HG03066 (cell line): ENCODE data around the gene FAM124B.

ENCODE experiments used
- ATAC-seq: cut with Tn5 transposase; IDR thresholded peaks from one replicate; pipeline ENCODE4 v1.9.1; 2021; ENCODE audit warnings: low read depth; ENCODE audit not compliant: unreplicated experiment

FAM124B gene

GRCh38 chr2:224347176-224348051, 54.5 kb downstream of the FAM124B start:
- ATAC-seq = no peak

DNA sequence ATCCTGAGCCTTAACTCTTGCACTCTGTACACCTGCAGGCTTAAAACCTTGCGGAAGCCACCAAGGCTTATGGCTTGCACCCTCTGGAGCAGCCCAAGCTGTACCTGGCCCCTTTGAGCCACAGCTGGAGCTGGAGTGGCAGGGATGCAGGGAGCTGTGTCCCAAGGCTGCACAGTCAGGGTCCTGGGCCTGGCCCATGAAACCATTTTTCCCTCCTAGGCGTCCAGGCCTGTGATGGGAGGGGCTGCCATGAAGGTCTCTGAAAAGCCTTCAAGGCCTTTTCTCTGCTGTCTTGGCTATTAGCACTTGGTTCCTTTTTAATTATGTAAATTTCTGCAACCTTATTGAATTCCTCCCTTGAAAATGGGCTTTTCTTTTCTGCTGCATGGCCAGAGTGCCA, 56.4 kb downstream of the FAM124B start:
- no peak for ATAC-seq

- no peak for ATAC-seq
Measured at GRCh38 chr2:224343226-224343625, 58.7 kb downstream of the FAM124B start.

- no peak for ATAC-seq
Measured at GRCh38 chr2:224335991-224336390, 65.9 kb downstream of the FAM124B start.

- no peak for ATAC-seq
Measured at GRCh38 chr2:224334726-224335125, 67.2 kb downstream of the FAM124B start.

DNA sequence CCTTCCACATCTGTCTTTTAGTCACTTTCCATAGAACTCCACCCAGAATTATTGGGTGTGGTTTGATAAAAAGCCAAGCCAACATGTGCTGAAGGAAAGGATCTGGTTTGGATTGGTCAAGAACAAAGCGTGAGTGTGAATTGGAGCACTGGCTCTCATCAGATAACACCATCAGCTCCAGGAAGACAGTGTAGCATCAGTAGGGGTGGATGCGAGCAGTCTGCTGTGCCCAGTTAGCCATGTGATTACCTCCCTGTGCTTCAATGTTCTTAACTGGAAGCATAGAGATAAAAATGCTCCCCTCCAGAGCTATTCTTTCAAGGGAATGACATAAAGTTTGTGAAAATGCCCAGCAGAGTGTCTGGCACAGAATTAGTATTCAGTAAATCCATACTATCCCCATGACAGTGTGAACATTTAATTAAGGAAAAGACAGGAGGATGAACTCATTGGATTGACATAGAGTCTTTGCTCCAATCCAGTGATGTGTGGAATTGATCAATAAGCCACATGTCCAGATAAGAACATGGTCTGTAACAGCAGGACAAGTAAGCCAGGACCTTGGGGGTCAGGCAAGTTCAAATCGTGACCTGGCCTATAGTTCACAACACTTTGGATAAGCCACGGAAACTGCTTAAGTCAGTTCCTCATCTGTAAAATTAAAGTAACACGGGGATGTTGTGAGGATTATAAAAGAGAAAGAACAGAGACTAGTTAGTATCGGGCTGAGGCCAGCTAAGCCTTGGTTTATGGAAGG, 68.0 kb downstream of the FAM124B start:
- ATAC-seq = no peak

GRCh38 chr2:224331698-224332097, 70.2 kb downstream of the FAM124B start:
- ATAC-seq = no peak

- no peak for ATAC-seq
Measured at GRCh38 chr2:224328798-224329197, 73.1 kb downstream of the FAM124B start.
